Anterior cingulate cortex (tissue), 58 donors: ENCODE results near the gene EVL.
"Not testable (repeated sequence)": the region's sequence is repeated elsewhere in the genome, so short reads cannot be mapped to it uniquely, and the experiment has no call there.

Source experiments
- DNase-seq, 58 donors: peaks; one replicate each; lab custom pipeline; 2025; lab: John Stamatoyannopoulos, UW

Gene EVL

GRCh38 chr14:100064335-100065092 lies 708 bp upstream of the EVL start:
- not testable (repeated sequence) for DNase-seq

- DNase-seq = no peak
Measured at GRCh38 chr14:100065942-100066574, 836 bp downstream of the EVL start.

DNA sequence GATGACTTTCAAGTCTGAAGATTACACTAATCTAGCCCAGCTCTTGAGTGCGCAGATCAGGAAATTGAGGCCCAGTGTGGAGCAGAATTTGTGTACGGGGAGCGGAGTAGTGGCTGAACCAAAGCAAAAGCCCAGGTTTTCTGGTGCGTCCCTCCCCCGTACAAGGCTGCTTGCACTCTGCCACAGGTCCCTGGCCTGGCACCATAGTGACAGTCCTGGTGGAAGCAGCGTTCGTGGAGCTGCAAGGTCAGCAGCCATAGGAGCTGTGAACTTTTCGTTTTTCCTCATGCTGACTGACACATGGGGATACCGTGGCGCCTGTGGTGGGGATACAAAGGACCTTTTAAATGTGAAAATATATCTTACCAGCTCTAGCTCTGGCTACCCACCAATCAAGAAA lies 1.7 kb downstream of the EVL start:
- no peak for DNase-seq

- DNase-seq = no peak
Measured at GRCh38 chr14:100067481-100067880, 2.3 kb downstream of the EVL start.

DNA sequence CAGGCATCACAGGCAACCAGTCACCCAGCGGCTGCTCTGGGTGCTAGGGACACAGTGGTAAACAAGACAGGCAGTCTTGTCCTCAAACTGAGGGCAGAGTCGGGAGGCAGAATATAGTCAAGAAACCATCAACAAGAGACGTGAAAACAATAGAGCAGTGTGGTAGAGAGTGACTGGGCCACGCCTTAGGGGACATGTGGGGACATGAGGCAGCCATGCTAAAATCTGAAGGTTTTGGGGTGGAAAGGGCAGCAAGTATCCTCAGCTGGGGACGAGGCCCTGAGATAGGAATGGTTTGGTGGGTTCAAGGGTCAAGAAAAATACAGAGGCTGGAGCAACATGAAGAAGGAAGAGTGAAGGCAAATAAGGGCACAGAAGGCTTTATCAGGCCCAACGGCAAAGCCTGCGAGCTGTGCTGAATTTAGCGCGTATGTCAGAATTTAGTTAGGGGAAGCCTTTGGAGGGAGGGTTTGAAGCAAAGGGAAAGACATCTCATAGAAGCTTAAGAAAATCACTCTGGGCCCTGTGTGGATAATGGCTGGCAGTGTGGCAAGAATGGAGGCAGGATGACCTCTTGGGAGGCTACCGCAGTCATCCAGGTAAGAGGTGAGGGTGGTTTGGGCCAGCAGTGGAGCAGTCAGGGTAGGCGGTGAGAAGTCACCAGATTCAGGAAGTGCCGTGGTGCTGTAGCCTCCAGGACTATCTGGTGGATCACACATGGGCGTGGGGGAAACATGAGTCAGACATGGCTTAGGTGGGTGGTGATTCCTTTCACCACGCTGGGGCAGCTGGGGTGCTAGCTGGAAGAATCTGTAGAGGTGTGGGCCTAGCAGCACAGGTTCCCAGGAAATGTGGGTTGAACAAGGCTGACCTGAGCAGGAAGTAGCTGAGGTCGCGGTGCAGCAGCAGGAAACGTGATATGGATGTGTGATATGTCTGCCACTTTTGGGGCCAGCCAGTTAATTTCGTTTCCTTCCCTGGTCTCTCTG lies 3.0 kb downstream of the EVL start:
- DNase-seq = peak in 9 of 58 donors; percentile 13 to 56 (median 32)

- no peak for DNase-seq
Measured at GRCh38 chr14:100069161-100069800, 4.1 kb downstream of the EVL start.

- DNase-seq = no peak
Measured at GRCh38 chr14:100070310-100070709, 5.1 kb downstream of the EVL start.

DNA sequence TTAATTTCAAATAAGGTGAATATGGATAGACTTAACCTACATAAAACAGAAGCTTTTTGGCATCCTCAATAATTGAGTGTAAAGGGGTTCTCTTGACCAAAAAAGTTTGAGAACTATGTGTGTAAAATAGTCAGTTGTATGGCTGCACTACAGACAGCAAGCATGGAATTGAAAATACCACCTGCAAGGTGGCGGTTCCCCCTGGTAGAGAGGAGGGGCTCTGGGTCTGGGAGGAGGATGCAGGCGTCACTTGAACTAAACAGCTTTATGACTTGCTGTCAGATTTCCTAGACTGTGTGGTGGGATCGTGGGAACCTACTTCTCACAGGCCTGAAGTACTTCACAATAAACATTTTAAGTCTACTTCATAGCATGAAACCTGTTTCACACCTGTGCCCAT lies 6.3 kb downstream of the EVL start:
- DNase-seq = no peak

DNA sequence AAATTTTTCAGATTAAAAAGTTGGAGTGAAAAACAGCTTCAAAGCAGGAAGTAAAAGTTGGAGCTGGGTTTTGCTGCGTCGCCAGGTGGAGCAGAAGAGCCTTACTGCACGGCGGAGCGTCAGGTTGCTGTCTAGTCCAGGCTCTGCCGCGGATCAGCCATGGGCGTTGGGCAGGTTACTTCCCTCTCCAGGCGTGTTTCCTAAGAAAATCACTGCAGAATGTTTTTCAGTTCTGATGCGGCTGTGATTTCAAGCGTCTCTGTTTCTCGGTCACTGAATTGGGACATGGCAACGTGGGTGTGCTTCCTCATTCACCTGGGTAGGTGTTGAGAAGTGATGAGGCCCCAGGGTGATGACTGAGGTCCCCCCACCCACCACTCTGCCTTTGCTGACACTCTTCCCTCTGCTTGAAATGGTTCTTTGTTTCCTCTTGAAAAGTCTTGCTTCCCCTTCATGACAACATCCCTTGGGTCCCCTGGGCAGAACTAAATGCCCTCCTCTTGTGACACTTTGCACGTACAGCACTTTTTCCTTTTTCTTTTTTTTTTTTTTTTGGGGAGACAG lies 7.6 kb downstream of the EVL start:
- no peak for DNase-seq

GRCh38 chr14:100073576-100074430 lies 8.6 kb downstream of the EVL start:
- DNase-seq = no peak

DNA sequence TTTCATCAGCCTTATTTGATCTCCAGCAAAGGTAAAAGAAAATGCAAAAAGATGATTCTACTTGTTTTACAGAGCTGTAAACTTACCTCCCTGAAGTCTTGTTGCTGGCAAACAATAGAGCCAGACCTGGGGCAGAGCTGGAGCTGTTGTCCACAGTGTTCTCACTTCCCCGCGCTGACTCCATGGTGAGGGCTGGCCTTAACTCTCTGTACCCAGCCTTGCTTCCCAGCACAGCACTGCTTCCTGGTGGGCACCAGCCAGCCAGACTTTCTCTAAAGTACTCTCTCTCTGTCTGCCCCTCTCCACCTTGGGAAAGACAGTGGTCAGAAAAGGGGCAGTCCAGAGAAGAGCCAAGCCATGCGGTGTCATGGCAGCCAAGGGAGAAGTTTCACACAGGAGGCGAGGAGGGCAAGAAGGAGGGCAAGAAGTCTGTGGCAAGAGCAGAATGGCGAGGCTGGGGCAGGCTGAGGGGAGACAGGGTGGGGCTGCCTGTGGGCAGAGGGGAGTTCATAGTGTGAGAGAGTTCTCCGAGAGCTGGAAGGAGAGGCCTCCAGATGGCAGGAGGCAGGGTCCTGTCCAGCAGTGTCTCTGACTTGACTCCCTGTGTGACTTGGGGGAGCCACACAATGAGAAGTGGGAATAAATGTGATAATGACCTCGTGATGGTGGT lies 9.3 kb downstream of the EVL start:
- no peak for DNase-seq

GRCh38 chr14:100075681-100076080 lies 10.5 kb downstream of the EVL start:
- DNase-seq = no peak

DNA sequence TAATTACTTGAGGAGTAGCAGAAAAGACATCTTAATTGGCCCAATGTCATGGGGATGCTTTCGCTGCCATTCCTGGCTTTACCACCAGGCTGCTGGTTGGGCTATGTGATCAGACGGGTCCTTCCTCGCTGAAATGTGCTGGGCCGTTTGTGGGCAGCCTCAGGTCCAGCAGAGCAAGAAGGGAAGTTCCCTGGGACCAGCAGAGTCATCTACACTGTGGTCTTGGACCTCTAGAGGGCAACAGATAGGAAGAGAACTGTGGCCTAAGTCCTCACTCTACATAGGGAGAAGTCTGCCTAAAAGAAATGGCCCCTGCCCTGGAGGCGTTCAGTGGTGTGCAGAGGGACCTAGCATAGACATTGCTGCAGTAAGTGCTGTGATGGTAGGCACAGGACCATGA lies 10.9 kb downstream of the EVL start:
- DNase-seq = peak in 2 of 58 donors; percentile 21 to 41

DNA sequence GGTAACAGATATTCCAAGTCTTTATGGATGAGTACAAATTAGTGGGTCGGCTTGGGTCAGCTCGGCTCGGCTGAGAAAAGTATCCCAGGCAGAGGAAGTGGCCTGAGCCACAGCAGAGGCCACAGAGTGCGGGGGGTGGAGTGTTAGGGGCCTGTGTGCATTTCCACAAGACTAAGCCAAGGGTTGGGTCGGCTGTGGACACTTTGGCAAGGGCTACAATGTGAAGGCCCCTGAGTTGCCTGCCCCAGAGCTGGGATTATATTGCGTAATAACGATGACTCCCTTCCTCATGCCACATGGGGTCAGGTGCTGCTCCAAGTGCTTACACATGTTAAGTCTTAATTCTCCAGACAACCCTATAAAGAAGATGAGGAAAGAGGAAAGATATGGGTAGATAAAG lies 11.4 kb downstream of the EVL start:
- DNase-seq = no peak

DNA sequence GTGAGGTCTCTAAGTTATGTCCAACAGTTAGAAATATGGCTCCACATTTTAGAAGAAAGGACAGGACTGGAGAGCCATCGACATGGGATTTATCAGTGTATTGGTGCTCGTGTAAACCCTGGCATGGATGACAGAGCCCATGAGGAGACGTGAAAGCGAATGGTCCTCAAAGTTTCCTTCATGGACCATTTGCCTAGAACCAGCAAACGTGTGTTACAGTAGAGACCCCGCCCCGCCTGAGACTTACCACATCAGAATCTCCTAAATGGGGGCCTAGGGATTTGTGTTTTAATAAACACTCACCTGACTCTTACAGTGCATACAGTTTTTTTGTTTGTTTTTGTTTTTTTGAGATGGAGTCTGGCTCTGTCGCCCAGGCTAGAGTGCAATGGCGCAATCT lies 12.2 kb downstream of the EVL start:
- DNase-seq = no peak

GRCh38 chr14:100078216-100078803 lies 13.1 kb downstream of the EVL start:
- no peak for DNase-seq

GRCh38 chr14:100078997-100079725 lies 13.9 kb downstream of the EVL start:
- DNase-seq = peak in 2 of 58 donors; percentile 24

DNA sequence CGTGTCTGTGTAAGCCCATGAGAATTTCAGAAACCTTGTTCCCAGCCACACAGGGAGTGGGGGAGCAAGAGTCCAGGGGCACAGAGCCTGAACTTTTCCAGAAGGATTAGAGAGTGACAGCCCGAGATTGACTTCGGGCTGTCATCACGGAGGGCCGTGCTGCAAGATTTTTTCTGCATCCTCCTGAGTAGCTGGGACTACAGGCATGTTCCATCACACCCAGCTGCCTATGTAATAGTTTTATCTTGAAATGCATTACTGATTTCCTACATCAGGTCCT lies 14.4 kb downstream of the EVL start:
- no peak for DNase-seq
